RKO (cell line): Measurements from ENCODE around the gene SPACA6.

Experiments
- DNase-seq: peaks from one replicate; pipeline ENCODE4 v3.0.0-alpha.2; 2016; ENCODE audit warnings: low spot score

The SPACA6 gene

GRCh38 chr19:51703575-51704515 lies 10.7 kb downstream of the SPACA6 start:
- DNase-seq = peak; percentile 90

DNA sequence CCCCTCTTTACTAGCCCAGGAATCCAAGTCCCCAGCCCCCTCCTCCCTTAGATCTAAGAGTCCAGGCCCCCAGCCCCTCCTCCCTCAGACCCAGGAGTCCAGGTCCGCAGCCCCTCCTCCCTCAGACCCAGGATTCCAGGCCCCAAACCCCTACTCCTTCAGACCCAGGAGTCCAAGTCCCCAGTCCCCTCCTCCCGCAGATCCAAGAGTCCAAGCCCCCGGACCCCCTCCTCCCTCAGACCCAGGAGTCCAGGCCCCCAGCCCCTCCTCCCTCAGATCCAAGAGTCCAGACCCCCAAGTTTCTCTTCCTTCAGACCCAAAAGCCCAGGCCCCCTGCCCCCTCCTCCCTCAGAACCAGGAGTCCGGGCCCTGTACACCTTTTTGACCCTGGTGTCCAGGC lies 11.5 kb downstream of the SPACA6 start:
- DNase-seq = no peak

GRCh38 chr19:51706296-51706695 lies 13.2 kb downstream of the SPACA6 start:
- no peak for DNase-seq

DNA sequence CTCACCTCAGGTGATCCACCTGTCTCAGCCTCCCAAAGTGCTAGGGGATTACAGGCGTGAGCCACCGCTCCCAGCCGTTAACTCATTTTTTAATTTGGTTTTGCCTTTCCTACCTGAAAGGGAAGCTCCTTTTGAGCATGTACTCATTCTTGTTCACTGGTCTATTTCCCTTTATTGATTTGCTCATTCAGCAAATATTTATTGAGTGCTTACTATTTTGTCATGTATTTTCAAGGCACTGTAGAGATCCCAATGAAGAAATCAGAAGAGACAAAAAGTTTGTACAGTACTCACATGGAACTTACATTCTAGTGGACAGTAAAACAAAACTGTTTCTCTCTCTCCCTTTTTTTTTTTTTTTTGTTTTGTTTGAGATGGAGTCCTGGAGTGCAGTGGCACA lies 13.8 kb downstream of the SPACA6 start:
- DNase-seq = no peak

DNA sequence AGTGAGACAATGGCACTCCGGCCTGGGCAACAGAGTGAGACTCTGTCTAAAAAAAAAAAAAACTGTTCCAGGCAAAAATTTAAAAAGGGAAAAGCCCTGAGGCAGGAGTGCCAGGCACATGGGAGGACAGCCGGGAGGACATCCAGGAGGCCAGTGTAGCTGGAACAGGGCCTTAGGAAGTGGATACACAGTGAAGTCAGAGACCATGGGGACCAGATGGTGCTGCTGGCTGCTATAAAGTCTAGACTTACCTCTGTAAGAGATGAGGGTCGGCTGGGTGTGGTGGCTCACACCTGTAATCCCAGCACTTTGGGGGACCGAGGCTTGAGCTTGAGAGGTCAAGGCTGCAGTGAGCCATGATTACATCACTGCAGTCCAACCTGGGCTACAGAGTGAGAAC lies 15.7 kb downstream of the SPACA6 start:
- DNase-seq = no peak

GRCh38 chr19:51709575-51709974 lies 16.4 kb downstream of the SPACA6 start:
- no peak for DNase-seq

GRCh38 chr19:51710163-51710562 lies 17.0 kb downstream of the SPACA6 start:
- DNase-seq = no peak

DNA sequence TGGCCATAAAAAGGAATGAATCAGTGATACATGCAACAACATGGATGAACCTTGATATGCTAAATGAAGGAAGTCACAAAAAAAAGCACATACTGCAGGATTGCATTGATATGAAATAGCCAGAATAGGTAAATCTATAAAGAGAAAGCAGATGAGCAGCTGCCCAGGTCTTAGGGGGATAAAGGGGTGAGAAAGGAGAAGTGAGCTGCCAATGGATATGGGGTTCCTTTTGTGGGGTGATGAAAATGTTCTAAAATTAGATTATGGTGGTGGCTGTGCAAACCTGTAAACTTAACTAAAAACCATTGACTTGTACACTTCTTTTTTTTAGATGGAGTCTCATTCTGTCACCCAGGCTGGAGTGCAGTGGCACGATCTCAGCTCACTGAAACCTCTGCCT lies 18.6 kb downstream of the SPACA6 start:
- no peak for DNase-seq

DNA sequence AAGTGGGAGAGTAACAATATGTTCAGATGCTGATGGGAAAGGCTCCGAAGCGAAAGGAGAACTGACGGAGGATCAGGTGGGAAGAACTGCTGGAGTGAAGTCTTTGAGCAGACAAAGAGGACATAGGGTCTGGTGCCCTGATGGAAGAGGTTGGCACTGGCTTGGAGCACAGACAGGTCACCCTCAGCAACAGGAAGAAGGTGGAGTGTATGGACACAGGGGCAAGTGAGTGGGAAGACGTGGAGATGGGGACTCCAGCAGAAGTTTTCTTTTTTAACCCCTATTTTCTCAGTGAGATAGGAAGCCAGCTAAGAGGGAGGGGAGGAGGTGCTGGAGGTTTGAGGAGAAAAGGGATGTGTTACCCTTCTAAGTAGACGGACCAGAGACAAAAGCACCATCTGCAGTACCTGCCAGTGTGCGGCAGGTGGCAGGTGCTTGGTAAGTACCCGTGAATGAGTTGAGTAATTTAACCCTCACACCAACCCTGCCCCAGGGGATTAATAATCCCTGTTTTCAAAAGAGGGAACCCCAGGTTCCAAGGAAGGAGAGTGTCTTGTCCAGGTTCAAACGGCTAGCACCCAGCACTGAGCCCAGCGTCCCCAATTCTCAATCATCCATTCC lies 19.4 kb downstream of the SPACA6 start:
- DNase-seq = peak; percentile 60

DNA sequence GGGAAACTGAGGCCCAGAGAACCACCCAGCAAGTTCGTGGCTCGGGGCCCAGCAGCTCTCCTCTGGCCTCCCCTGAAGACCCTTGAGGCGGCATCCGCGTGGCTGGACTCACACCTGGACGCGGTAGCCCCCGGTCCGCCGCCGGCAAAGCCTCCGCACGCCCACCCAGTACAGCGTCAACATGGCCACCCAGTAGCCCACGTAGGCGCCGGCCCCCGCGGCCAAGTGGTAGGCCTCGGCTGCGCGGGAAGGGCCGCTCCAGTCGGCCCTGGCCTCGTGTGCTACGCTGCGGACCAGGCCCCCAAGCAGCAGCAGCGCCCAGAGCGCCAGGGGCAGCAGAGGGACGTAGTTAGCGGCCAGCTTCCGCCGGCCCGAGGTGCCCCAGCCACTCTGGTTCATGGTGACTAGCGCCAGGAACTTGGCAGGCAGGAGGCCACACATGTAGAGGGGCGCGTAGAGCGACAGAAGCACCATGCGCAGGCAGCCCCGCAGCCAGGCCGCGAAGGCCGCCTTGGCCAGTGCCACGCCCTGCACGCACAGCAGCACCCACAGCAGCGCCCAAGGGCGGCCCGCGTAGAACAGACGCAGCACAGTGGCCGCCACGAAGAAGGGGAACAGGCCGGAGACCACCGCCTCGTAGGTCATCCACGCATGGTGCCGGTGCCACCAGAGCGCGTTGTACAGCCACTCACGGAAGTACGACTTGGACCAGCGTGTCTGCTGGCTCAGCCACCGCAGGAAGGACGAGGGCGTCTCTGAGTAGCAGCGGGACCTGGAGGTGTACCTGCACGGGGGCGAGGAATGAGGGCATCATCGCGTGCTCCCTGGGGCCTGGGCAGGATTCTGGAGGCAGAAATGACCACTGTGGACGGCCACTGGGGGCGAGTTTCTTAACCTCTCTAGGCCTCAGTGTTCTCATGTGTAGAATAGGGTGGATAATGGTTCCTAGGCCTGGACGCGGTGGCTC lies 20.5 kb downstream of the SPACA6 start:
- DNase-seq = no peak

GRCh38 chr19:51714848-51715247 lies 21.7 kb downstream of the SPACA6 start:
- no peak for DNase-seq

GRCh38 chr19:51715850-51716249 lies 22.7 kb downstream of the SPACA6 start:
- no peak for DNase-seq

- DNase-seq = no peak
Observed at GRCh38 chr19:51716925-51717324, 23.8 kb downstream of the SPACA6 start.

GRCh38 chr19:51719251-51719988 lies 26.3 kb downstream of the SPACA6 start:
- DNase-seq = no peak

DNA sequence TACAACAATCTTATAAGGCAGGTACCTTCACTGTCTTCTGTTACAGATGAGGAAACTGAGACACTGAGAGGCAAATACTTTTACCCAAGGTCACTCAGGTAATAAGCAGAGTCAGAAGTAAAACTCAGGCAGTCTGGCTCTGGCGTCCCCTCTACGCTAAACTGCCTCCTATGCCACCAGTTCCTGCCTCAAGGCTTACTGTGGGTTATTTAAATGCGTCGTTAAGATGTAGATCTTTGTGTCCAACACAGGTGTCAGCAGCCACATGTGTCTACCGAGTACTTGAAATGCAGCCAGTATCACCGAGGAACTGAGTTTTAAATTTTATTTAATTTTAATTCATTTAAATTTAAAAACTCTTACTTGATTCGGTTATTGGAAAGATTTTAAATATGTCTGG lies 28.8 kb downstream of the SPACA6 start:
- no peak for DNase-seq

- DNase-seq = no peak
Observed at GRCh38 chr19:51722492-51722891, 29.4 kb downstream of the SPACA6 start.

DNA sequence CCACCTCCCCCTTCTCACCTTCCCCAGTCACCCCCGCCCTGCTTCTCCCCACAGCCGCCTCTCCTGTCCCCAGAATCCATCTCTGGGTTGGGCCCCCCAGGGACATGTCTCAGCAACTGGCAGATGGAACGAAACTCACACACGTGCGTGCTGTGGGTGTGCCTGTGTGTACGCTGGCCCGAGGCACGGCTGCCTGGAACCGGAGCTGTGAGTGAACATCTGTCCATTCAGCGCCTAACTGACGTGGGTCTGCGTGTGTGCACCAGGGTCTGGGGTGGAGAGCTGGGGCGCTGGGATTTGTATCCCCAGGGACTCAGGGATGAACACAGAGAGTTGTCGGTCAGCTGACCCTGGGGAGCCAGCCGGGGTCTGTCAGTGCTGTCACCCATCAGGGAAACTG lies 31.4 kb downstream of the SPACA6 start:
- no peak for DNase-seq

DNA sequence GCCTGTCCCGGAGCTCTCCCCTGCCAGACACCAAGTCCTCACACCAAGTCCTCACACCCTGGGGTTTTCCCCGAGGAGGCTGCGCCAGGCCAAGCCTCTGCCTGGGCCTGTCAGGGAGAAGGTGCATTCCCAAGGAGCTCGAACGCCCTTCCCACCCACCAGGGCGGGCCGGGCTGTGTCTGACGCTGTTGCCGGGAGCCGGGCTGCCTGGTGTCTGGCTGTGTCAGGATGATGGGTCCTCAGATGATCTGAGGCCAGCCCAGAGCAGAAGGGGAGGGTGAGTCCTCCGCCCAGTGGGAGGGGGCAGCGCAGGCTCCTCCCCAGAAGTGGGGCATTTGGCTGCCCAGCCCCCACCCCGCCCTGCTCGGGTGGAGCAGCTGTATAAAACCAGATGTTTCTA lies 32.9 kb downstream of the SPACA6 start:
- no peak for DNase-seq

DNA sequence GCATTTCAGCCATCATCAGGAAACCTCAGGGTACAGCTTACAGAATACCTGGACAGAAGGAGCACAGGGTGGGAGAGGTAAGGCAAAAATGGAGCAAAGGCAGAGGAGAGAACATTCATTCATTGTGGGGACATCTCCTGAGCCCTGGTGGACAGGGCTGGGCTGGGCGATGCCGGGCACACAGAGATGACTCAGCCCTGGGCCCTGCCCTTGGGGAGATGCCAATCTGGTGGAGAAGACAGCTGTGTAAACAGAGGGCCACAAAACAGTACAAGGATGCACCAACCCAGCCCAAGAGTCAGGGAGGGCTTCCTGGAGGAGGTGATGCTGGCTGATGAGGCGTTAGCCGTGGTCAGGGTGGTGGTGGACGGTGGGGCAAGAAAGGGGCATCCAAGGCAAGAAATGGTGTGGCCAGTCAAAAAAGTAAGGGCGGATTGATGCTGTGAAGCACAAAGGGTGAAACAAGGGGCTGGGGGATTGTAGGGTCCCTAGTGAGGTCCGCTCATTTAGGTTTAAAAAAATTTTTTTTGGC lies 34.3 kb downstream of the SPACA6 start:
- DNase-seq = peak; percentile 32

GRCh38 chr19:51729781-51730180 lies 36.7 kb downstream of the SPACA6 start:
- DNase-seq = no peak

- DNase-seq = no peak
Observed at GRCh38 chr19:51733742-51734522, 40.8 kb downstream of the SPACA6 start.
